ENCODE data around the gene C1RL. TPM values are rescaled to one million over a fixed set of nuclear protein-coding genes. Genes with fewer than 3 reads are reported as not detected.

Gene C1RL
- total RNA-seq, 1 donor from 2014 or later, result 11.0 TPM

- no peak overlapping the region for H3K27ac Mint-ChIP-seq (ENCODE audit: unreplicated experiment)
- DNase-seq (ENCODE audit: low read depth), result no peak
- no peaks in the 10 kb centered on the region for H3K4me1 Mint-ChIP-seq (ENCODE audit: low read depth, unreplicated experiment)
- H3K4me1 ChIP-seq (ENCODE audit: insufficient read depth, low read length), result no peaks in the 10 kb centered on the region
- H4K20me1 ChIP-seq (ENCODE audit: insufficient read depth, low read length), result peaks cover 5% of the 10 kb centered on the region
- H3K4me3 ChIP-seq (ENCODE audit: insufficient read depth, low read depth, low read length), result no peak overlapping the region
- peaks cover 7% of the 10 kb centered on the region for H3K9me3 Mint-ChIP-seq (ENCODE audit: unreplicated experiment)
- H3K36me3 ChIP-seq (ENCODE audit: insufficient read depth, low read length), result no peaks in the 10 kb centered on the region
- no peak overlapping the region for H3K9ac ChIP-seq (ENCODE audit: low read length)
- H3K27me3 ChIP-seq (ENCODE audit: insufficient read depth, low read length), result no peaks in the 10 kb centered on the region
- peaks cover 3% of the 10 kb centered on the region for H3K79me2 ChIP-seq (ENCODE audit: insufficient read depth, low read length)
- no peak overlapping the region for H2AFZ ChIP-seq (ENCODE audit: low read depth, low read length)
- peaks cover 23% of the 10 kb centered on the region for H3K36me3 Mint-ChIP-seq (ENCODE audit: low read depth, unreplicated experiment)
- H3K4me2 ChIP-seq (ENCODE audit: low read length), result no peak overlapping the region
- H3K27me3 Mint-ChIP-seq (ENCODE audit: low read depth, unreplicated experiment), result peaks cover 4% of the 10 kb centered on the region
- H3K9me3 ChIP-seq (ENCODE audit: insufficient read depth, low read depth, low read length), result no peaks in the 10 kb centered on the region
- TF ChIP-seq EZH2 (IDR thresholded peaks at IDR 0.05; ENCODE audit: insufficient read depth, low read length), result no peak
- TF ChIP-seq CTCF (IDR thresholded peaks at IDR 0.05; ENCODE audit: insufficient read depth, low read depth, low read length), result no peak
- H3K4me3 Mint-ChIP-seq (ENCODE audit: unreplicated experiment), result no peak overlapping the region
- FAIRE-seq, result no peak
- H3K27ac ChIP-seq (ENCODE audit: low read depth, low read length), result no peak overlapping the region
These were observed 7.3 kb downstream of the C1RL start for GRCh38 chr12:7101694-7102131.

DNA sequence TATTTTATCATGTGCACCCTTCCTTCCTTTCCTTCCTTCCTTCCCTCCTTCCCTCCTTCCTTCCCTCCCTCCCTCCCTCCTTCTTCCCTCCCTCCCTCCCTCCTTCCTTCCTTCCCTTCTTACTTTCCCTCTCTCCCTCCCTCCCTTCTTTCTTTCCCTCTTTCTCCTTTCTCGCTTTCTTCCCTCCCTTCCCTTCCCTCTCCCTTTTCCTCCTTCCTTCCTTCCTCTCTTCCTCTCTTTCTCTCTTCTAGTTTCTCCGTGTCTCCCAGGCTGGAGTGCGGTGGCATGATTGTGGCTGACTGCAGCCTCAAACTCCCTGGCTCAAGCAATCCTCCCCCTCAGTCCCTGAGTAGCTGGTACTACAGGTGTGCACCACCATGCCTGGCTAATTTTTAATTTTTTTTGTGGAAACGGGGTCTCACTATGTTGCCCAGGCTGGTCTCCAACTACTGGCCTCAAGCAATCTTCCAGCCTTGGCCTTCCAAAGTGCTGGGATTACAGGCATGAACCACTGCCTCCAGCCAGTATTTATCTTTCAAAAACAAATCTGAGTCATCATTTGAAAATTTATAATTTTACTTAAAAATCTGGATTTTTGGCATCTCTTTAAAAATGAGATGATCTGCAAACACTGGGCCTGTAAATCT is 7.8 kb downstream of the C1RL start:
- Histone ChIP-seq H3K27ac (ENCODE audit: low read depth, low read length) (no peak overlapping the region), H3K9ac (ENCODE audit: low read length) (no peak overlapping the region), H3K9me3 (ENCODE audit: insufficient read depth, low read depth, low read length) (no peaks in the 10 kb centered on the region), H3K4me3 (ENCODE audit: insufficient read depth, low read depth, low read length) (no peak overlapping the region), H3K4me2 (ENCODE audit: low read length) (no peak overlapping the region), H4K20me1 (ENCODE audit: insufficient read depth, low read length) (peaks cover 5% of the 10 kb centered on the region), H3K27me3 (ENCODE audit: insufficient read depth, low read length) (no peaks in the 10 kb centered on the region), H2AFZ (ENCODE audit: low read depth, low read length) (no peak overlapping the region), H3K36me3 (ENCODE audit: insufficient read depth, low read length) (no peaks in the 10 kb centered on the region), H3K4me1 (ENCODE audit: insufficient read depth, low read length) (no peaks in the 10 kb centered on the region), H3K79me2 (ENCODE audit: insufficient read depth, low read length) (peaks cover under 1% of the 10 kb centered on the region)
- H3K27me3 Mint-ChIP-seq (ENCODE audit: low read depth, unreplicated experiment), result peaks cover 4% of the 10 kb centered on the region
- DNase-seq (ENCODE audit: low read depth), result no peak
- no peak for FAIRE-seq
- H3K27ac Mint-ChIP-seq (ENCODE audit: unreplicated experiment), result no peak overlapping the region
- H3K4me3 Mint-ChIP-seq (ENCODE audit: unreplicated experiment), result no peak overlapping the region
- peaks cover 20% of the 10 kb centered on the region for H3K36me3 Mint-ChIP-seq (ENCODE audit: low read depth, unreplicated experiment)
- H3K9me3 Mint-ChIP-seq (ENCODE audit: unreplicated experiment), result peaks cover 3% of the 10 kb centered on the region
- no peaks in the 10 kb centered on the region for H3K4me1 Mint-ChIP-seq (ENCODE audit: low read depth, unreplicated experiment)
- no peak for TF ChIP-seq CTCF (IDR thresholded peaks at IDR 0.05; ENCODE audit: insufficient read depth, low read depth, low read length)
- TF ChIP-seq EZH2 (IDR thresholded peaks at IDR 0.05; ENCODE audit: insufficient read depth, low read length), result no peak

DNA sequence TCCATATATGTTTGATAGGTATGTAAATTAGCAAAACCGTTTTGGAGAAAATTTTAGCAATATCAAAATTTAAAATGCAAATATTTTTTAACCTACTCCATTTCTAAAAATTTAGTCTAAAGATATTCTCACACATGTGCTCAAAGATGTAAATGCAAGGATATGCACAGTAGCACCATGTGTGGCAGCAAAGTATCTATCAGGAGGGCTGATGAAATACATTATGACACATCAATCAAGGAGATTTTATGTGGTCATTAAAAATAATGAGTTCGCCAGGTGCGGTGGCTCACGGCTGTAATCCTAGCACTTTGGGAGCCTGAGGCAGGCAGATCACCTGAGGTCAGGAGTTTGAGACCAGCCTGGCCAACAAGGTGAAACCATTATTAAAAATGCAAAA is 8.8 kb downstream of the C1RL start:
- Histone ChIP-seq H3K4me3 (ENCODE audit: insufficient read depth, low read depth, low read length) (no peak overlapping the region), H3K9me3 (ENCODE audit: insufficient read depth, low read depth, low read length) (no peaks in the 10 kb centered on the region), H3K27ac (ENCODE audit: low read depth, low read length) (no peak overlapping the region), H3K9ac (ENCODE audit: low read length) (no peak overlapping the region), H3K4me1 (ENCODE audit: insufficient read depth, low read length) (no peaks in the 10 kb centered on the region), H3K79me2 (ENCODE audit: insufficient read depth, low read length) (no peaks in the 10 kb centered on the region), H2AFZ (ENCODE audit: low read depth, low read length) (no peak overlapping the region), H3K27me3 (ENCODE audit: insufficient read depth, low read length) (no peaks in the 10 kb centered on the region), H4K20me1 (ENCODE audit: insufficient read depth, low read length) (peaks cover 5% of the 10 kb centered on the region), H3K4me2 (ENCODE audit: low read length) (no peak overlapping the region), H3K36me3 (ENCODE audit: insufficient read depth, low read length) (no peaks in the 10 kb centered on the region)
- peaks cover 4% of the 10 kb centered on the region for H3K27me3 Mint-ChIP-seq (ENCODE audit: low read depth, unreplicated experiment)
- TF ChIP-seq EZH2 (IDR thresholded peaks at IDR 0.05; ENCODE audit: insufficient read depth, low read length), result no peak
- no peak for TF ChIP-seq CTCF (IDR thresholded peaks at IDR 0.05; ENCODE audit: insufficient read depth, low read depth, low read length)
- no peak overlapping the region for H3K4me3 Mint-ChIP-seq (ENCODE audit: unreplicated experiment)
- H3K27ac Mint-ChIP-seq (ENCODE audit: unreplicated experiment), result no peak overlapping the region
- peaks cover 3% of the 10 kb centered on the region for H3K9me3 Mint-ChIP-seq (ENCODE audit: unreplicated experiment)
- FAIRE-seq (no peak), DNase-seq (ENCODE audit: low read depth) (no peak)
- peaks cover 20% of the 10 kb centered on the region for H3K36me3 Mint-ChIP-seq (ENCODE audit: low read depth, unreplicated experiment)
- H3K4me1 Mint-ChIP-seq (ENCODE audit: low read depth, unreplicated experiment), result no peaks in the 10 kb centered on the region

Measured in astrocyte (in vitro differentiated cells and primary cell).